HG03108 (cell line): ENCODE data around the gene SWSAP1.
"Not testable (repeated sequence)": the region's sequence is repeated elsewhere in the genome, so short reads cannot be mapped to it uniquely, and the experiment has no call there.

Source experiments
- ATAC-seq: cut with Tn5 transposase; IDR thresholded peaks from one replicate; pipeline ENCODE4 v1.9.1; 2021; ENCODE audit warnings: moderate library complexity; ENCODE audit not compliant: unreplicated experiment

SWSAP1 gene, protein sequence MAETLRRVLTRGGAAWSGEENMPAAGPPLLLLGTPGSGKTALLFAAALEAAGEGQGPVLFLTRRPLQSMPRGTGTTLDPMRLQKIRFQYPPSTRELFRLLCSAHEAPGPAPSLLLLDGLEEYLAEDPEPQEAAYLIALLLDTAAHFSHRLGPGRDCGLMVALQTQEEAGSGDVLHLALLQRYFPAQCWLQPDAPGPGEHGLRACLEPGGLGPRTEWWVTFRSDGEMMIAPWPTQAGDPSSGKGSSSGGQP

DNA sequence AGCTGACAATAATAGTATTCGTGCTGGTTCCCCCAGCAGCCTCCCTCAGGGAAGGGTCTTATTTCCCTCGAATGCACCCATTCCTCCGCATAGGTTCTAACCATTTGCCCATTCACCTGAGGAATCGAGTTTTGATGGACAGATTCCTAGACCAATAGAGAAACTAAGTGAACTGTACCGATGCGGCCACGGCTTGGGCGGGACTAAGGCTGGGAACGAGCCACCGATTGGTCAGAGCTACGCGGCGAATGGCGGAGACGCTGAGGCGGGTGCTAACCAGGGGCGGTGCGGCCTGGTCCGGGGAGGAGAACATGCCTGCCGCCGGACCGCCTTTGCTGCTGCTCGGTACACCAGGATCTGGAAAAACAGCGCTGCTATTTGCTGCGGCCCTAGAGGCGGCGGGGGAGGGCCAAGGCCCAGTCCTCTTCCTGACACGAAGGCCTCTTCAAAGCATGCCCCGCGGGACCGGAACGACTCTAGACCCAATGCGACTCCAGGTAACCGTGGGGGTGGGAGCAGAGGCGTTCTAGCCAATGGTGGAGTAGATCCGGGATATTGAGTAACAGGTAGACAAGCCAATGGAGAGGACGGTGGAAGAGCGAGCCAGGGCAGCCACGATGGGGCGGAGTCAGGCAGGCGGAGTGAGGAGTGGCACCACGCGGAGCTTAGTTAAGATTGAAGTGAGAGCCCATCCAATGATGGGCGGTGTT, at the start of gene SWSAP1:
TSS of gene SWSAP1 (plus strand) at position 234 of the 710 bp plus-strand sequence. CDS start at position 249, 15 bp downstream.
- ATAC-seq: peak; percentile 78

DNA sequence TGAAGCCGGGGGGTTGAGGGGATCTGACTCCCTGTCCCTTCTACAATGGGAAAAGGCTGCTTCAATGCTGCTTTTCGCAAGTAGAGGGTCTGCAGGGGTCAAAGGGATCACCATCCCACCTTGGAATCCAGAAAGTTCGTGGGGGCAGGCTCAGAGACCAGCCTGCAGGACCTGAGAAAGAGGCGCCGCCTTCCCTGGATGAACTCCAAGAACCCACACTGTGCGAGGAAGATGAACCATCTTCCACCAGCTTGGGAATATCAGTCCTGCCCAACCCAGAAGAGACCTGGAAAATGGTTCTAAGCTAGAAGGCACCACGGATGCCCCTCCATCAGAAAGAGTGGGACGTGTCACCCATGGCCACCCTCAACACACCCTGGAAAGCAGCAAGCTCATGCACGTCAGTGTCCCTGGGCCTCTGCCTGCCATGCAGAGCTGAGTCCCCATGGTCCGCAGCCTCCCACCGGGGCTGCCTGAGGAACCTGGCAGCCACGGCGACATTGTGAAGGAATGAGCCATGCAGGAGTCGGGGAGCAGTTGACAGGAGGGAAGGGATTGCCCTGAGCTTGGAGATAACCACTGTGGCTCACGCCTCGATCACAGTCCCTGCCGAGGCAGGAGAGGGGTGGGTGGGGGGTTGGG, 49.6 kb upstream of the SWSAP1 start:
- no peak for ATAC-seq

DNA sequence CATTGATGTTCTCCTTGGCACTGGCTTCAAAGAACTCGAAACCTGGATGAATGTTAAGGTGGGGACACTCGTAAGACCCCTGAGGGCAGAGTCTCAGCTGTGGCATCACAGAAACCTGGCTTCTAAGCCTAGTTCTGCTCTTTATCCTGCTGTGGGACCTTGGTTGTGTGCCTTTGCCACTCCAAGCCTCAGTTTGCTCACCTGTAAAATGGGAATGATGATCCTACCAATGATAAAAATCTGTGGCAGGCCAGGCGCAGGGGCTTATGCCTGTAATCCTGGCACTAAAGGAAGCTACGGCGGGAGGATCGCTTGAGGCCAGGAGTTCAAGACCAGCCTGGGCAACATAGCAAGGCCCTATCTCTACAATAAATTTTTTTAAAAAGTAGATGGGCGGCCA, 48.9 kb upstream of the SWSAP1 start:
- no peak for ATAC-seq

DNA sequence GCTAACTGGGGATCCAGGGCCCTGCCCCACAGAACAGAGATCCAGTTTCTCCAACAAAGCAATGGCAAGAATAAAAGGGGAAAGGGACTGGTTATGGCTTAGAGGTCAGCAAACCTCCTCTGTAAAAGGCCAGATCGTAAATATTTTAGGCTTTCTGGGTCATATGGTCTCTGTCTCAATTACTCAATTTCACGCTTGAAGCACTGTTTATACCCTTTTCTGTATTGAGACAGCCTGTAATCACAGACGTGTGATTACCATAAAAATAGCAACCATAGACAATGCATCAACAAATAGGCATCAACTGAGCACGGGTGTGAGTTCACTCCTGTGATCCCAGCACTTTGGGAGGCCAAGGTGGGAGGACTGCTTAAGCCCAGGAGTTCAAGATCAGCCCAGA, 44.3 kb upstream of the SWSAP1 start:
- ATAC-seq: no peak

DNA sequence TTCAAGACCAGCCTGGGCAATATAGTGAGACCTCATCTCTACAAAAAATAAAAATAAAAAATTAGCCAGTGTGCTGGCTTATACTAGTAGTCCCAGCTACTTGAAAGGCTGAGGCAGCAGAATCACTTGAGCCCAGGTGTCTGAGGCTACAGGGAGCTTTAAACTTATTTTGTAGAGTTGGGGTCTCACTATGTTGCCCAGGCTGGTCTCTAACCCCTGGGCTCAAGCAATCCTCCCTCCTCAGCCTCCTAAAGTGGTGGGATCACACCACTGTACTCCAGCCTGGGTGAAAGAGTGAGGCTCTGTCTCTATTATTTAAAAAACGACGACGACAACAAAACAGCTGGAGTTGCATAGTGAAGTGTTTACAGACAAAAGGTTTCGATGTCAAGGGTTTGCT, 43.0 kb upstream of the SWSAP1 start:
- no peak for ATAC-seq

DNA sequence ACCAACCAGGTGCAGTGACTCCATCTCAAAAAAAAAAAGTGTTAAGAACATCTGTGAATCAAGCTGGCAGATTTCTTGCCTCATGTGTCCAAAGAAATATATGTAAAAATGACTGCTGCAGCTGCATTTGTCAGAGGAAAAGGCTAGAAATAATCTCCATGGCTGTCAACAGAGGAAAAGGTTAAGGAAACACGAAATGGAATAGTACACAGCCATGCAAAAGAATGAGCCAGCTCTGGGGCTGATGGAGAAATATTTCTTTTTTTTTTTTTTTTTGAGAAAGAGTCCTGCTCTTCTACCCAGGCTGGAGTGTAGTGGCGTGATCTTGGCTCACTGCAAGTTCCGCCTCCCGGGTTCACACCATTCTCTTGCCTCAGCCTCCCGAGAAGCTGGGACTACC, 41.6 kb upstream of the SWSAP1 start:
- no peak for ATAC-seq

DNA sequence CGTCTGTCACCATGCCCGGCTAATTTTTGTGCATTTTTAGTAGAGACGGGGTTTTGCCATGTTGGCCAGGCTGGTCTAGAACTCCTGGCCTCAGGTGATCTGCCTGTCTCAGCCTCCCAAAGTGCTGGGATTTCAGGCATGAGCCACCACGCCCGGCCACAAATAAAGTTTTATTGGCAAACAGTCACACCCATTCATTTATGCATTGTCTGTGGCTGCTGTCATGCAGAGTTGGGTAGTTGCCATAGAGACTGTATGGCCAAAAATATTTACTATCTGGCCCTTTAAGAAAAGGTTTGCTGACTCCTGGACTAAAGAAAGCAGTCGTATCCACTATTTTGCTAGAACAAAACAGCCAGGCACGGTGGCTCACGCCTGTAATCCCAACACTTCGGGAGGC, 40.6 kb upstream of the SWSAP1 start:
- not testable (repeated sequence) for ATAC-seq

DNA sequence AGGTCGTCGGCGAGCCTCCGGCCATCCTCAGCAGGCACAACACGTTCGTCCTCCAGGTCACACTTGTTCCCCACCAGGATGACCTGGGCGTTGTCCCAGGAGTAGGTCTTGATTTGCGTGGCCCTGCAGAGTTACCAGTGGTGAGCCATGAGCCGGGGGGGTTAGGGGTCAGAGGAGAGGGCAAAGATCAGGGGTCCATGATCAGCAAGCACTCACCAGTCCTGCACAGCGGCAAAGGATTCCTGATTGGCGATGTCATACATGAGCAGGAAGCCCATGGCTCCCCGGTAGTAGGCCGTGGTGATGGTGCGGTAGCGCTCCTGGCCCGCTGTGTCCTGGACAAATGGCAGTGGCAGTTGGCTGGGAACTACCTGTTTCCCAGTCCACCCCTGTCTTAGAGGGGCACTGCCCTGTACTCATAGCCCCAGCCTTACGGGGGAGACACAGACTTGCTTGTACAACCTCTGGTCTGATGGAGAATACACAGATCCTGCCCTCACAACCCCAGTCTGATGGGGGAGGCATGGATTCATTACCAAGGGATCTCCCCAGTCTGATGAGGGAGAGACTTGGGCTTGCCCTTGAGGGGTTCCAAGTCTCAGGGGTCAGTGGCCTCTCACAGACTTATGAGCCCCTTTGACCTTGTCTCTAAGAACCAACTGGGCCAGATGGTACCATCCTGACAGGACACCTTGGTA, 38.9 kb upstream of the SWSAP1 start:
- ATAC-seq: no peak

DNA sequence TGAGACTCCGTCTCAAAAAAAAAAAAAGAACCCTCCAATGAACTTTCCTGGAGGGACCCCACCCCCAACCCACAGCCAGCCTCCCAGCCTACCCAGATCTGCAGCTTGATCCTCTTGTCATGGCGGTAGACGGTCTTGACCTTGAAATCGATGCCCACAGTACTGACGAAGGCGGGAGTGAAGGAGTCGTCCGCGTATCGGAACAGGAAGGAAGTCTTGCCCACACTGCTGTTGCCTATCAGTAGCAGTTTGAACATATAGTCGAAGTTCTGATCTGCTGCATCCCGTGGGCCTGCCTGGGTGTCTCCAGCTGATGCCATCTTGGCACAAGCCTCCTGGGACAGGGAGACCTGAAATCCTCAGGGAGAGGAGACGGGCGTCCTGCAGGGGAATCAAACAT, 37.4 kb upstream of the SWSAP1 start:
- ATAC-seq: no peak

DNA sequence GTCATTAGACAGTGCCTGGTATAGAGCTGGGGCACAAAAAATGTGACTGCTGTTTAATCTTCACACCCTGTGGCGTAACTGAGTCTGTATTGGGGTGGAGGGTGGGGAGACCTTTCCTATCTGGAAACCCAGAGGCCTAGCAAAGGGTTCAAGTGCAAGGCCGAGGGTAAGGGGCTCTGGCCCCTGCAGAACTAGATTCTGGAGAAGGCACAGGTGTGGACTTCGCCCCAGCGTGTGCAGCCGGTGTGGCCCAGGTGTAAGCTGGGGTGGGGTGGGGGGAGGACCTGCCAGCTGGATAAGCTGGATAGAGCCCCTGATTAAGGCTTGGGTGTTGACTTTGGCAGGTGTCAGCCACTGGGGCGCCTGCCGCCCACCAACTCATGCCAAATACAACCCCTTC, 36.3 kb upstream of the SWSAP1 start:
- no peak for ATAC-seq

DNA sequence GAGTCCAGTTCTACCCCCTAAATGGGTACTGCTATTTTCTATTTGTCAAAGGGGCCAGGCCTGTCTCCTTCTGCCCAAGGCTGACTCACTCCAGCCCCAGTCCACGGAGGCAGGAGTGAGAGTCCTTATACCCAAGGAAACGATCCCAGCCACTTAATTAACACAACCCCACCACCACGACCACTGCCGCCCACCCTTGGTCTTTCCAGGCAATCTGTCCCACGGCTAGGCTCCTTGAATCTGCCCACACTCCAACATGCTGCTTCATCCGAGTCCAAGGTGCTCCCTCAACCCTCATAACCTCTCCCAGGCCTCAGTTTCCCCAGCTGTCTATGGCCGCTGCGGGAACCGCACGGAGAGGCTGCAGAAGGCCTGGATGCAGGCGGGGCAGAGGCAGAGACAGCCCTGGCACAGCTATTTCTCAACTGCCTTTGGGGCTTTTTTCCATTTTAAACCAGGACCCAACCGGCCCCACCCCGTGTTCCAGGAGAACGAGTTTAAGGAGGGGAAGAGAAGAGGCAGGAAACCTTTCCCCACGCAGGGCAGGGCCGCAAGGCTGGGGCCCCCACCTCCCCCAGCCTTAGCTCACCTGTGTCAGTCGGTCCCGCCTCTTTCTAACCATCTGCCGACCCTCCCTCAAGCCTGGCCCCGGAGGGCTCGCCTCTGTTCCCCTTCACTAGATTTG, 35.8 kb upstream of the SWSAP1 start:
- ATAC-seq: no peak

DNA sequence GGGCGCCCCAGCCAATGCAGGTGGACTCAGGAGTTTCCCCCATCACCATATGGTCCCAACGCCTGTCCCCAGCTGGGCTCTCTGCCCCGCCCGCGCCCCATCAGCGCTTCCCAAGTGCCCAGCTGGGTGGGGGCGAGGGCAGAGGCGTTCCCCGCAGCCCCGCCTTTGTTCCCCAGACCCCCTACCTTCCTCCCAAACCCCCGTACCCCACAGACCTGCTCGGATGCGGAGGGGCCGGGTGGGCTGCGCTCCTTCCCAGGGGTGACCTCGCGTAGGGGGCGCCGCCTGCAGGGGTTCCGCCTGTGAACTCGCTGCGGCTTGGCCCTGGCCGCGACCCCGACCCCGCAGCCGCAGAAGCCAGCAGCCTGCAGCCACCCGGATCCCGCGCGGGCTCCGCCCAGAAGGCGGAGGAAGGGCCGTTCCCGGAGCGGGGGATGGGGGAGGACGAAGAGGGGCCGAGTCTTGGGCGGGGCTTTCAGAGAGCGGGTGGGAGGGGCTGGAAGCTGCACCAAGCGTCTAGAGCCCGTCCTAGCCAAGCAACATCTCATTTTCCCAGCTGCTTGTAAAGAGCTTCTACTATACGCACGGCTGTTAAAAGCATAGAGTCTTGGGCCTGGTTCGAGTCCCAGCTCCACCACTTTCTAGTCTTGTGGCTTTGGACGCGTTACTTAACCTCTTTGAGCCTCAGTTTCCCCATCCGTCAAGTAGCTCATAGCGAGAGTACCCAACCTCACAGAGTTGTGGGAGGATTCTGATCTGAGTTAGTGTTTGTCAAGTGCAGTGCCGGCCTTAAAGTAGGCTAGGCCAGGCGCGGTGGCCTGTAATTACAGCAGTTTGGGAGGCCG, 35.0 kb upstream of the SWSAP1 start, which contains the start of gene RAB3D:
TSS of gene RAB3D (minus strand) at position 404 of the 845 bp plus-strand sequence. CDS start 2,258 bp downstream, outside the sequence.
- peak; percentile 72 for ATAC-seq

DNA sequence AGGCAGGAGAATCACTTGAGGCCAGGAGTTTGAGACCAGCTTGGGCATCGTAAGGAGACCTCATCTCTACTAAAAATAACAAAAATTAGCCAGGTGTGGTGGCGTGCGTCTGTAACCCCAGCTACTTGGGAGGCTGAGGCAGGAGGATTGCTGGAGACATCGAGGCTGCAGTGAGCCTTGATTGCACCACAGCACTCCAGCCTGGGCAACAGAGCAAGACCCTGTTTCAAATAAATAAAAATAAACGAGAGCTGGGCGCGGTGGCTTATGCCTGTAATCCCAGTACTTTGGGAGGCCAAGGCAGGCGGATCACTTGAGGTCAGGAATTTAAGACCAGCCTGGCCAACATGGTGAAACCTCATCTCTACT, 34.4 kb upstream of the SWSAP1 start:
- not testable (repeated sequence) for ATAC-seq

DNA sequence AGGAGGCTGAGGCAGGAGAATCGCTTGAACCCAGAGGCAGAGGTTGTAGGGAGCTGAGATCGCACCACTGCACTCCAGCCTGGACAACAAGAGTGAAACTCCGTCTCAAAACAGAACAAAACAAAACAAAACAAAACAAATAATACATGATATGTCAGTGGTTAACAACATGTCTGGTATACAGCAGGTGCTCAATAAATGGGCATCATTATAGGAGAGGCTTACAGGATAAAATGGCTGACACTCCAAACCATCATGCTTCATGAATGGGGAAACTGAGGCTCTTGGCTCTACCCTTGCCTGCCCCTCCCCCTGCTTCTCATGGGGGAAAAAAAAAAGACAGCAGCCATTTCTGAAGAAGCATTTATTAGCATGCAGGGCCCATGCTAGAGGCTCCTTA, 32.0 kb upstream of the SWSAP1 start:
- no peak for ATAC-seq

DNA sequence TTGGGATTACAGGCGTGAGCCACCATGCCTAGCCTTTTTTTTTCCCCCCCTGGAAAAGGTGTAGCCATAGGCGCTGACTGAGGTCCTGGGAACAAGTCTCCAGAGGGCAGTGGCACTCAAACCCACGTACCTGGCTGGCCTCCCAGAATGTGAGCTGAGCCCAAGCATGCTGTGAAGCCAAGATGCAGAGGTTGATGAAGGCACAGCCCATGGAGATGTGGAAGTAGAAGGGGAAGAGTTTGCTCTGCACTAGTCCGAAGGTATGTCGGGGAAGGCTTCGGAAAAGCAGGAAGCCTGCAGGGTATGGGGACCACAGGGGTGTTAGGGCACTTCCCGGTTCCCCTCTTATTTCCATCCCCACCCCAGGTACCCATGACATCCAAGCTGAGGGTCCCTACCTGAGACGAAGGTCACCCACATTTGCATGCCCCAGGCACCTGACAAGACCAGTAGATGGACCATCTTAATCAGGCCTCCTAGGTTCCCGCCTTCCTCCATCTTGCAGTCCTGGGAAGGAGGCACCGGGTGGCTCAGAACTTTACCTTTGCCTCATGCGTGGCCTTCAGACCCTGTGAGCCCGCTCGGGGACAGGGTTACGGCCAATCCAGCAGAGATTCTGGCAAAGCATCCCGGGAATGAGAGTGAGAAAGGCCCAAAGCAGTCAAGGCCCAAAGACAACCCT, 29.2 kb upstream of the SWSAP1 start:
- no peak for ATAC-seq

DNA sequence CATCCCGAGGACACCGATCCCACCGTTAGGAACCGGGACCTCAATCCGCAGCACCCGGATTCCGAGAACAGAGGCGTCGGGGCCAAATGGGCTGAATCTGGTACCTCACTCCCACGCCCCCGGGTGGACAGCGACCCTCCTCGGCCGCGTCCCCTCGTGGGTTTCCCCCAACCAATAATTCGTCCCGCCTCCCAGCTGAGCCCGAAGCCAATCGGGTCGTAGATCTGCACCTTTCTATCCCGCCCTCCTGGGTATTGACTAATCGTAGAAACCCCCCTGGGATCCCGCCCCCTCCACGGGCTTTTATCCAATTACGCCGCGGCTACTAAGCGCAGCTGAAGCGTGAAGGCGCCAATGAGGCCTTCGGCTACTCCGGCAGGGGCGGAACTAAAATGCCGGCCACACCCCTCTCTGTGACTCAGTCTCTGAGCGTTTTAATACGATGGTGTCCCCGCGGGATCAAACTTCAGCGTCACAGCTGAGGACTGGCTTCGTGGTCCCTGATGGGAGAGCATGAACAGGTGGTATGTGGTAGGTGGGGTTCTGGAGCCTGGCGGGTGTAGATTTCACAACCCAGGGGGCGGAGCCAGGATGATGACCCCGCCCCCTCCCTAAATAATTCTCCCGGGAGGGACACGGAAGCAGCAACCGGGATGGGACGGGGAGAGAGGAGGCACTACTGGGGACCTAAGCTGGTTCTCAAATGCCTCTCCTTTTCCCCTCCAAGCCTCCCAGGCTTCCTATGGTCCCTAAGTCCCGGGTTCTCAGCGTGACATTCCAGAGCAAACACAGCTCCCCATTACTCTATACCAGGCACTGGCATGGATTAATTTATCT, 28.1 kb upstream of the SWSAP1 start, which contains the start of the genes CCDC159 and TMEM205:
TSS of gene CCDC159 (plus strand) at position 416 of the 837 bp plus-strand sequence. CDS start at position 504, 88 bp downstream.
TSS of gene TMEM205 (minus strand) at position 165 of the 837 bp plus-strand sequence. CDS start 649 bp downstream, outside the sequence.
- ATAC-seq: peak; percentile 88

DNA sequence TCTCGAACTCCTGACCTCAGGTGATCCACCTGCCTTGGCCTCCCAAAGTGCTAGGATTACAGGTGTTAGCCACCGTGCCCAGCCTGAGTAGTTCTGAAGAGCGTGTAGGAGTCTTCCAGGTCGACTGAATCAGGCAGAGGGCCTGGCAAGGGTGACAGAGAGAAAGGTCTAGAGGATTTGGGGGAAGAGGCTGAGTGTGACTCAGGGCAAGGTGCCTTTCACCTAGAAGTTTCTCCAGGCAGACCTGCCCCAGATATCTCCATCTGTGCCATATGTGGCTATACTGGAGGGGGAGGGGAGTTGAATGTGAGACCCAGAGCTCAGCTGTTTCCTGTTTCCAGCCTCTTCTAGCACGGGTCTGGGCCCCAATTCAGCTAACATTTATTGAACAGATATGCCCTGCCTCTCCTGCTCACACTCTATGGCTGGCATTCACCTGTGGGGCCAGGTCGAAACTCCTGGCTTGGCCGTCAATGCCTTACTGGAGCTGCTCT, 26.9 kb upstream of the SWSAP1 start:
- ATAC-seq: no peak

DNA sequence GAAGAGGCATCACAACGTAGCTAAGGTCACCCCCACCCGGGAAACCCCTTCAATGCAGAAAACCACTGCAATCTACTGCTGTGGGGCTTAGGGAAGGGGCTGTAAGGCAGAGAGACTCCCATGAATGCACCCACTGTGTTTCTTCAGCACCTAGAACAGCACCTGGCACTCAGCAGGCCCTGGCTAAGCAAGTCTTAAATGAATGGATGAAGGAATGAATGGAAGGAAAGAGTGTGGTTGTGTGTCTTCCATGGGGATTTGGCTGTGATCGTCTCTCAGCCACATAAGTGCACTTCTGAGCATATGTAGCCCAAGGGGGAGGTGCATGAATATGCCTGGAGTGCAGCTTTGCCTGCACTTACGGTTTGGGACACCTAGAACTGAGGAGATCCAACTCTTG, 25.3 kb upstream of the SWSAP1 start:
- ATAC-seq: no peak
